PC-9 (cell line): Measurements from ENCODE around the gene ESR1. TPM values are rescaled to one million over a fixed set of nuclear protein-coding genes. Genes with fewer than 3 reads are reported as not detected.
A peak's percentile ranks its signal among the peaks of the same experiment; 100 is the strongest.

ENCODE experiments used
- Bru-seq: library from RNA; stranded (reverse); fragments of 400-500 nt; gene quantifications from one replicate; lab custom pipeline; 2021; lab: Mats Ljungman, UMichigan
- BruChase-seq, 2 experiments: library from RNA; stranded (reverse); fragments of 400-500 nt; gene quantifications; one replicate each; lab custom pipeline; 2021; lab: Mats Ljungman, UMichigan
- BruUV-seq: library from RNA; stranded (reverse); fragments of 400-500 nt; replicated peaks from 2 replicates; lab custom pipeline; 2021; lab: Mats Ljungman, UMichigan
- CTCF ChIA-PET: fragments of 300-600 bp; sonication (Branson Sonifier 250); formaldehyde crosslinking; loops from one replicate; lab custom pipeline; 2022; ENCODE audit warnings: antibody characterized with exemption; lab: Charles Lee
- POLR2A ChIA-PET: fragments of 300-600 bp; sonication (Branson Sonifier 250); formaldehyde crosslinking; loops from one replicate; lab custom pipeline; 2022; ENCODE audit warnings: antibody characterized with exemption; ENCODE audit not compliant: unreplicated experiment; lab: Charles Lee
- DNase-seq, 2 experiments: peaks; one replicate each; pipeline versions ENCODE4 v3.0.0 to v3.0.0-alpha.2; 2015 to 2022; ENCODE audit warnings: mixed read lengths in 1 of 2
- H2AFZ ChIP-seq: fragments of 200-600 bp; sonication (generic); 2 replicates; pipeline ENCODE4 v1.8.1; 2017; ENCODE audit warnings: antibody characterized with exemption
- H3F3A ChIP-seq: fragments of 200-600 bp; sonication (generic); 2 replicates; pipeline ENCODE4 v1.8.1; 2017; ENCODE audit warnings: antibody characterized with exemption, mild to moderate bottlenecking, low read depth; ENCODE audit not compliant: insufficient read depth
- H3K27ac ChIP-seq: fragments of 200-600 bp; sonication (generic); 2 replicates; pipeline ENCODE4 v1.6.1; 2016; ENCODE audit warnings: mixed run types
- H3K27me3 ChIP-seq: fragments of 200-600 bp; sonication (generic); 2 replicates; pipeline ENCODE4 v1.6.1; 2016; ENCODE audit warnings: low read depth, mixed run types; ENCODE audit not compliant: insufficient read depth
- H3K36me3 ChIP-seq: fragments of 200-600 bp; sonication (generic); 2 replicates; pipeline ENCODE4 v1.6.1; 2016; ENCODE audit warnings: low read depth, mixed run types
- H3K4me1 ChIP-seq: fragments of 200-600 bp; sonication (generic); replicated peaks from 2 replicates; pipeline ENCODE4 v1.6.1; 2016; ENCODE audit warnings: mixed run types; ENCODE audit not compliant: insufficient read depth
- H3K4me2 ChIP-seq: fragments of 200-600 bp; sonication (generic); 2 replicates; pipeline ENCODE4 v1.6.1; 2017; ENCODE audit warnings: mixed run types
- H3K4me3 ChIP-seq: fragments of 200-600 bp; sonication (generic); 2 replicates; pipeline ENCODE4 v1.6.1; 2016; ENCODE audit warnings: mixed run types
- H3K79me2 ChIP-seq: fragments of 200-600 bp; sonication (generic); 2 replicates; pipeline ENCODE4 v1.6.1; 2017; ENCODE audit warnings: low read depth, mixed run types
- H3K9me2 ChIP-seq: fragments of 200-600 bp; sonication (generic); 2 replicates; pipeline ENCODE4 v1.8.1; 2017; ENCODE audit warnings: mild to moderate bottlenecking; ENCODE audit not compliant: insufficient read depth
- H3K9me3 ChIP-seq: fragments of 200-600 bp; sonication (generic); 2 replicates; pipeline ENCODE4 v1.8.1; 2016; ENCODE audit warnings: low read depth; ENCODE audit not compliant: insufficient read depth
- H4K20me1 ChIP-seq: fragments of 200-600 bp; sonication (generic); 2 replicates; pipeline ENCODE4 v1.8.1; 2017; ENCODE audit not compliant: insufficient read depth
- EZH2 ChIP-seq: fragments of 200-600 bp; sonication (generic); IDR thresholded peaks from 2 replicates; pipeline ENCODE4 v1.8.0; 2017; ENCODE audit warnings: antibody characterized with exemption, low read depth
- intact Hi-C: fragments of 100-400 bp; cut with micrococcal nuclease; formaldehyde crosslinking; loops from one replicate; pipeline ENCODE4 v1.10.0; 2022; ENCODE audit not compliant: unreplicated experiment
- long read RNA-seq: library from polyadenylated mRNA; stranded (forward); transcript quantifications from one replicate; pipeline ENCODE4 v2.0.0, GENCODE V29; 2022
- total RNA-seq: library from RNA; stranded (reverse); gene quantifications from 2 replicates; pipeline ENCODE4 v1.2.3, GENCODE V29; 2021
- TF ChIP-seq, protein P1 (sequence below): fragments of 200-600 bp; sonication (generic); conservative IDR thresholded peaks from 2 replicates; pipeline ENCODE4 v1.6.1; 2017; ENCODE audit warnings: mixed run types, antibody characterized with exemption, mild to moderate bottlenecking, moderate library complexity

Gene ESR1
- 1.5 TPM in 2 replicates for total RNA-seq
- percentile 43 among the genes with signal in this experiment for Bru-seq, nascent RNA
- BruChase-seq, experiment 1, labeled RNA remaining after a 2-hour chase: percentile 33 among the genes with signal in this experiment
- BruChase-seq, experiment 2, labeled RNA remaining after a 6-hour chase: percentile 25 among the genes with signal in this experiment
- long read RNA-seq, partial matches to known transcripts: 0 of 2 reads
- long read RNA-seq, other reads (novel, unspliced or antisense): 2 of 2 reads

DNA sequence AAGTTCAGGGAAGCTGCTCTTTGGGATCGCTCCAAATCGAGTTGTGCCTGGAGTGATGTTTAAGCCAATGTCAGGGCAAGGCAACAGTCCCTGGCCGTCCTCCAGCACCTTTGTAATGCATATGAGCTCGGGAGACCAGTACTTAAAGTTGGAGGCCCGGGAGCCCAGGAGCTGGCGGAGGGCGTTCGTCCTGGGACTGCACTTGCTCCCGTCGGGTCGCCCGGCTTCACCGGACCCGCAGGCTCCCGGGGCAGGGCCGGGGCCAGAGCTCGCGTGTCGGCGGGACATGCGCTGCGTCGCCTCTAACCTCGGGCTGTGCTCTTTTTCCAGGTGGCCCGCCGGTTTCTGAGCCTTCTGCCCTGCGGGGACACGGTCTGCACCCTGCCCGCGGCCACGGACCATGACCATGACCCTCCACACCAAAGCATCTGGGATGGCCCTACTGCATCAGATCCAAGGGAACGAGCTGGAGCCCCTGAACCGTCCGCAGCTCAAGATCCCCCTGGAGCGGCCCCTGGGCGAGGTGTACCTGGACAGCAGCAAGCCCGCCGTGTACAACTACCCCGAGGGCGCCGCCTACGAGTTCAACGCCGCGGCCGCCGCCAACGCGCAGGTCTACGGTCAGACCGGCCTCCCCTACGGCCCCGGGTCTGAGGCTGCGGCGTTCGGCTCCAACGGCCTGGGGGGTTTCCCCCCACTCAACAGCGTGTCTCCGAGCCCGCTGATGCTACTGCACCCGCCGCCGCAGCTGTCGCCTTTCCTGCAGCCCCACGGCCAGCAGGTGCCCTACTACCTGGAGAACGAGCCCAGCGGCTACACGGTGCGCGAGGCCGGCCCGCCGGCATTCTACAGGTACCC lies at the start of gene ESR1:
Gene ESR1, plus strand, starts transcription at position 170 of the 858 bp plus-strand sequence. Its CDS starts 231 bp downstream, at position 401.
- CTCF ChIA-PET: interaction anchor here (0.6 kb wide), 1 partner anchor 304 kb away, joined by 3 read pairs; no protein-coding TSS in a partner anchor
- Histone ChIP-seq H3K79me2 (no peaks in the 10 kb centered on the region), H3K9me2 (no peaks in the 10 kb centered on the region), H3F3A (0 out of 2 replicates have a peak, but pooled peaks cover 4% of the 10 kb centered on the region), H3K4me1 (0 out of 2 replicates have a peak, but pooled peaks cover 3% of the 10 kb centered on the region), H4K20me1 (no peaks in the 10 kb centered on the region), H3K27me3 (no peaks in the 10 kb centered on the region), H3K4me3 (peak within 1 kb of the TSS; percentile 57), H3K36me3 (no peaks in the 10 kb centered on the region), H3K9me3 (no peaks in the 10 kb centered on the region; the same call in 1 of the 2 replicates), H2AFZ (peak within 1 kb of the TSS; percentile 86), H3K4me2 (peak within 1 kb of the TSS; percentile 79), H3K27ac (no peak within 1 kb of the TSS)
- no TSS peak for BruUV-seq
- intact Hi-C loops: loop anchor here (5.0 kb wide), 2 partner anchors 40 to 95 kb away; no protein-coding TSS in a partner anchor
- TF ChIP-seq EZH2: no peak
- TF ChIP-seq, protein P1, sequence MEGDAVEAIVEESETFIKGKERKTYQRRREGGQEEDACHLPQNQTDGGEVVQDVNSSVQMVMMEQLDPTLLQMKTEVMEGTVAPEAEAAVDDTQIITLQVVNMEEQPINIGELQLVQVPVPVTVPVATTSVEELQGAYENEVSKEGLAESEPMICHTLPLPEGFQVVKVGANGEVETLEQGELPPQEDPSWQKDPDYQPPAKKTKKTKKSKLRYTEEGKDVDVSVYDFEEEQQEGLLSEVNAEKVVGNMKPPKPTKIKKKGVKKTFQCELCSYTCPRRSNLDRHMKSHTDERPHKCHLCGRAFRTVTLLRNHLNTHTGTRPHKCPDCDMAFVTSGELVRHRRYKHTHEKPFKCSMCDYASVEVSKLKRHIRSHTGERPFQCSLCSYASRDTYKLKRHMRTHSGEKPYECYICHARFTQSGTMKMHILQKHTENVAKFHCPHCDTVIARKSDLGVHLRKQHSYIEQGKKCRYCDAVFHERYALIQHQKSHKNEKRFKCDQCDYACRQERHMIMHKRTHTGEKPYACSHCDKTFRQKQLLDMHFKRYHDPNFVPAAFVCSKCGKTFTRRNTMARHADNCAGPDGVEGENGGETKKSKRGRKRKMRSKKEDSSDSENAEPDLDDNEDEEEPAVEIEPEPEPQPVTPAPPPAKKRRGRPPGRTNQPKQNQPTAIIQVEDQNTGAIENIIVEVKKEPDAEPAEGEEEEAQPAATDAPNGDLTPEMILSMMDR: no peak; the same call in 1 of the 2 replicates
- peak in 1 of 2 experiments; percentile 36 for DNase-seq
- POLR2A ChIA-PET: no interaction called here

DNA sequence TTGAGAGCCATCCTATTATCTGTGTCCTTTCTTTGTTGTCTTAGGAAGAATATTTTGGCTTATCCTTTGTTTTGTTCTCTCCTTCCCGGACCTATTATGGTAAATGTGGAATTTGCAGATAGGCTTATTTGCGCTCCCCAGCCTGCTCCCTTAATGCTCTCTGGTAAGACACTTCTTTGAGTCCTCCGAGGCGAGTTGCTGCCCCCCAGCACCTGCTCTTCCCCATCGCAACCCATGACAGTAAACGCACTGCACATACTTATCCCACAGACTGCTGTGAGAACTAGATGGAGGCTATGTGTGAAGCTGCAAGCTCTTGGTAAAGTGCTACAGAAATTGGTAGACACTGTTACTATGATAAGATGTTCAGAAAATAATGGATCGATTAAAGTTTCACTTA lies 47.0 kb upstream of the ESR1 start:
- H3K4me2 ChIP-seq: no peak overlapping the region
- no peak overlapping the region for H2AFZ ChIP-seq
- intact Hi-C loops: loop anchor here (5.0 to 10.0 kb wide), 3 partner anchors 83 to 594 kb away; partner anchors contain the start of gene RMND1
- peaks cover 5% of the 10 kb centered on the region for H3F3A ChIP-seq
- H3K36me3 ChIP-seq: no peaks in the 10 kb centered on the region
- no peaks in the 10 kb centered on the region for H4K20me1 ChIP-seq
- H3K79me2 ChIP-seq: no peaks in the 10 kb centered on the region
- BruUV-seq: no TSS peak
- ChIA-PET CTCF (no interaction called here), POLR2A (no interaction called here)
- H3K9me2 ChIP-seq: no peaks in the 10 kb centered on the region
- no peaks in the 10 kb centered on the region for H3K27me3 ChIP-seq
- no peak for DNase-seq
- no peaks in the 10 kb centered on the region for H3K9me3 ChIP-seq
- no peak for TF ChIP-seq EZH2
- TF ChIP-seq, protein P1: no peak
- peaks cover 18% of the 10 kb centered on the region for H3K4me1 ChIP-seq
- H3K4me3 ChIP-seq: no peak overlapping the region
- no peak overlapping the region for H3K27ac ChIP-seq

DNA sequence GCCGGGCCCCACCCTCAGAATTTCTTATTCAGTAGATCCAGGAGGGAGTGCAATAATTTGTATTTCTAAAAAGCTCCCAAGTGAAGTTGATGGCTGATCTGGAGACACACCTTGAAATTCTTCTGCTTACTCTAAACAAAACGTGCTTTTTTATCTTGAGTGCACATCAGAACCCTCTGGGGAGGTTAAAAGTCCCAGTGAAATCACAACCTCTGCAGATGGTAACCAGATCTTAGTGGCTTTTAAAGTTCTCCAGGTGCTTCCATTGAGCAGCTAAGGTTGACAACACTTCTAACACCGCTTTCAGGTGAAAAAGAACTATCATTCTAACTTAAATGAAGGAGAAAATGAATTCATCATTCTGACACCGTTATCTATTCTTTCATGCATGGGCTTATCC lies 45.6 kb upstream of the ESR1 start:
- ChIA-PET CTCF (no interaction called here), POLR2A (no interaction called here)
- peaks cover 5% of the 10 kb centered on the region for H3F3A ChIP-seq
- no peak for TF ChIP-seq EZH2
- TF ChIP-seq, protein P1: no peak
- no peak for DNase-seq
- H3K4me2 ChIP-seq: no peak overlapping the region
- no peak overlapping the region for H2AFZ ChIP-seq
- no peaks in the 10 kb centered on the region for H3K9me3 ChIP-seq
- H3K4me3 ChIP-seq: no peak overlapping the region
- intact Hi-C loops: loop anchor here (5.0 to 10.0 kb wide), 3 partner anchors 85 to 593 kb away; partner anchors contain the start of gene RMND1
- no TSS peak for BruUV-seq
- H3K27me3 ChIP-seq: no peaks in the 10 kb centered on the region
- H3K36me3 ChIP-seq: no peaks in the 10 kb centered on the region
- H3K79me2 ChIP-seq: no peaks in the 10 kb centered on the region
- H4K20me1 ChIP-seq: no peaks in the 10 kb centered on the region
- H3K27ac ChIP-seq: no peak overlapping the region
- peaks cover 26% of the 10 kb centered on the region for H3K4me1 ChIP-seq
- H3K9me2 ChIP-seq: no peaks in the 10 kb centered on the region
